ENCODE results near the gene DRD4. TPM values are rescaled to one million over a fixed set of nuclear protein-coding genes. Genes with fewer than 3 reads are reported as not detected.

DRD4 gene
- total and polyA plus RNA-seq, 2 of the 8 experiments (the other 6 are each of a cell fraction or from before 2014, with no cell fraction given): 3.4 to 4.9 TPM

DNA sequence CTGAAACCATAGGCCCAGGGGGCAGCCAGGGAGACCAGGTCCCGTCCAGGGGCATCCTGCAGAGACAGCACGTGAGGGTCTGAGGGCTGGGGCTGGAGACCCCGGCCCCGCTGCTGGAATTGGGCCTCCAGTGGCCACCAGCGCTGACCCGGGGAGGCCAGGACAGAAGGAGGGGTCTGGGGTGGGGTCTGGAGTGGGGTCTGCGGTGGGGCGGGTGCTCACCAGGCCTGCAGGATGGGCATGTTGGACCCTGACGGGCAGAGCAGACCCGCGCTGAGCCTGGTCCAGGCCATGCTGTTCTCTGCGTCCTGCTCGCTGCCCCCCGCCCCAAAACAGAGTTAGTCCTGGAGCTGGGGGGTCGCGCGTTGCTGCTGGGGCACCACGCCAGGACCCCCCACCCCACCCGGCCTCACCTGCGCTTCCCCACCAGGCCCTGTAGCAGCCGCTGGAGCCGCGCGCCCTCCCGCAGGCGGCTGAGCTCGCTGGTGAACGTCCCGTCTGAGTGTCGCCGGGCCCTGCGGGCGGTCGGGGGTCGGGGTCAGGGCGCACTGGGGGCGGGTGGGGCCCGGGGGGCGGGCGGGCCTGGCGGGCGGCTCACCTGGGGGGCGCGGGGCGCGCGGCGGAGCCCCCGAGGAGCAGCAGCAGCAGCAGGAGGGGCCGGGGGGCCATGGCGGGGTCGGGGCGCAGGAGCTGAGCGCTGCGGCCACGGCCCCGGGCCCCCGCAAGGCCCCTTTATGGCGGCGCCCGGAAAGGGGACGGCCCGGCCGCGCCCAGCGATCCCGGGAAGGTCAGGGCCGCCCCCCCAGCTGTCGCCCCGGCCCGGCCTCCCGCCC is 10.4 kb upstream of the DRD4 start, which contains the start of gene SCT (continued):
- TF ChIP-seq, protein P1, sequence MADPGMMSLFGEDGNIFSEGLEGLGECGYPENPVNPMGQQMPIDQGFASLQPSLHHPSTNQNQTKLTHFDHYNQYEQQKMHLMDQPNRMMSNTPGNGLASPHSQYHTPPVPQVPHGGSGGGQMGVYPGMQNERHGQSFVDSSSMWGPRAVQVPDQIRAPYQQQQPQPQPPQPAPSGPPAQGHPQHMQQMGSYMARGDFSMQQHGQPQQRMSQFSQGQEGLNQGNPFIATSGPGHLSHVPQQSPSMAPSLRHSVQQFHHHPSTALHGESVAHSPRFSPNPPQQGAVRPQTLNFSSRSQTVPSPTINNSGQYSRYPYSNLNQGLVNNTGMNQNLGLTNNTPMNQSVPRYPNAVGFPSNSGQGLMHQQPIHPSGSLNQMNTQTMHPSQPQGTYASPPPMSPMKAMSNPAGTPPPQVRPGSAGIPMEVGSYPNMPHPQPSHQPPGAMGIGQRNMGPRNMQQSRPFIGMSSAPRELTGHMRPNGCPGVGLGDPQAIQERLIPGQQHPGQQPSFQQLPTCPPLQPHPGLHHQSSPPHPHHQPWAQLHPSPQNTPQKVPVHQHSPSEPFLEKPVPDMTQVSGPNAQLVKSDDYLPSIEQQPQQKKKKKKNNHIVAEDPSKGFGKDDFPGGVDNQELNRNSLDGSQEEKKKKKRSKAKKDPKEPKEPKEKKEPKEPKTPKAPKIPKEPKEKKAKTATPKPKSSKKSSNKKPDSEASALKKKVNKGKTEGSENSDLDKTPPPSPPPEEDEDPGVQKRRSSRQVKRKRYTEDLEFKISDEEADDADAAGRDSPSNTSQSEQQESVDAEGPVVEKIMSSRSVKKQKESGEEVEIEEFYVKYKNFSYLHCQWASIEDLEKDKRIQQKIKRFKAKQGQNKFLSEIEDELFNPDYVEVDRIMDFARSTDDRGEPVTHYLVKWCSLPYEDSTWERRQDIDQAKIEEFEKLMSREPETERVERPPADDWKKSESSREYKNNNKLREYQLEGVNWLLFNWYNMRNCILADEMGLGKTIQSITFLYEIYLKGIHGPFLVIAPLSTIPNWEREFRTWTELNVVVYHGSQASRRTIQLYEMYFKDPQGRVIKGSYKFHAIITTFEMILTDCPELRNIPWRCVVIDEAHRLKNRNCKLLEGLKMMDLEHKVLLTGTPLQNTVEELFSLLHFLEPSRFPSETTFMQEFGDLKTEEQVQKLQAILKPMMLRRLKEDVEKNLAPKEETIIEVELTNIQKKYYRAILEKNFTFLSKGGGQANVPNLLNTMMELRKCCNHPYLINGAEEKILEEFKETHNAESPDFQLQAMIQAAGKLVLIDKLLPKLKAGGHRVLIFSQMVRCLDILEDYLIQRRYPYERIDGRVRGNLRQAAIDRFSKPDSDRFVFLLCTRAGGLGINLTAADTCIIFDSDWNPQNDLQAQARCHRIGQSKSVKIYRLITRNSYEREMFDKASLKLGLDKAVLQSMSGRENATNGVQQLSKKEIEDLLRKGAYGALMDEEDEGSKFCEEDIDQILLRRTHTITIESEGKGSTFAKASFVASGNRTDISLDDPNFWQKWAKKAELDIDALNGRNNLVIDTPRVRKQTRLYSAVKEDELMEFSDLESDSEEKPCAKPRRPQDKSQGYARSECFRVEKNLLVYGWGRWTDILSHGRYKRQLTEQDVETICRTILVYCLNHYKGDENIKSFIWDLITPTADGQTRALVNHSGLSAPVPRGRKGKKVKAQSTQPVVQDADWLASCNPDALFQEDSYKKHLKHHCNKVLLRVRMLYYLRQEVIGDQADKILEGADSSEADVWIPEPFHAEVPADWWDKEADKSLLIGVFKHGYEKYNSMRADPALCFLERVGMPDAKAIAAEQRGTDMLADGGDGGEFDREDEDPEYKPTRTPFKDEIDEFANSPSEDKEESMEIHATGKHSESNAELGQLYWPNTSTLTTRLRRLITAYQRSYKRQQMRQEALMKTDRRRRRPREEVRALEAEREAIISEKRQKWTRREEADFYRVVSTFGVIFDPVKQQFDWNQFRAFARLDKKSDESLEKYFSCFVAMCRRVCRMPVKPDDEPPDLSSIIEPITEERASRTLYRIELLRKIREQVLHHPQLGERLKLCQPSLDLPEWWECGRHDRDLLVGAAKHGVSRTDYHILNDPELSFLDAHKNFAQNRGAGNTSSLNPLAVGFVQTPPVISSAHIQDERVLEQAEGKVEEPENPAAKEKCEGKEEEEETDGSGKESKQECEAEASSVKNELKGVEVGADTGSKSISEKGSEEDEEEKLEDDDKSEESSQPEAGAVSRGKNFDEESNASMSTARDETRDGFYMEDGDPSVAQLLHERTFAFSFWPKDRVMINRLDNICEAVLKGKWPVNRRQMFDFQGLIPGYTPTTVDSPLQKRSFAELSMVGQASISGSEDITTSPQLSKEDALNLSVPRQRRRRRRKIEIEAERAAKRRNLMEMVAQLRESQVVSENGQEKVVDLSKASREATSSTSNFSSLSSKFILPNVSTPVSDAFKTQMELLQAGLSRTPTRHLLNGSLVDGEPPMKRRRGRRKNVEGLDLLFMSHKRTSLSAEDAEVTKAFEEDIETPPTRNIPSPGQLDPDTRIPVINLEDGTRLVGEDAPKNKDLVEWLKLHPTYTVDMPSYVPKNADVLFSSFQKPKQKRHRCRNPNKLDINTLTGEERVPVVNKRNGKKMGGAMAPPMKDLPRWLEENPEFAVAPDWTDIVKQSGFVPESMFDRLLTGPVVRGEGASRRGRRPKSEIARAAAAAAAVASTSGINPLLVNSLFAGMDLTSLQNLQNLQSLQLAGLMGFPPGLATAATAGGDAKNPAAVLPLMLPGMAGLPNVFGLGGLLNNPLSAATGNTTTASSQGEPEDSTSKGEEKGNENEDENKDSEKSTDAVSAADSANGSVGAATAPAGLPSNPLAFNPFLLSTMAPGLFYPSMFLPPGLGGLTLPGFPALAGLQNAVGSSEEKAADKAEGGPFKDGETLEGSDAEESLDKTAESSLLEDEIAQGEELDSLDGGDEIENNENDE (IDR thresholded peaks at IDR 0.05; ENCODE audit: insufficient replicate concordance, low read length): no peak
- TF ChIP-seq RFX5 (IDR thresholded peaks at IDR 0.05; ENCODE audit: borderline replicate concordance, low read depth, low read length) (no peak), MAFK (IDR thresholded peaks at IDR 0.05; ENCODE audit: low read depth, low read length) (no peak)
- TF ChIP-seq, protein P2, sequence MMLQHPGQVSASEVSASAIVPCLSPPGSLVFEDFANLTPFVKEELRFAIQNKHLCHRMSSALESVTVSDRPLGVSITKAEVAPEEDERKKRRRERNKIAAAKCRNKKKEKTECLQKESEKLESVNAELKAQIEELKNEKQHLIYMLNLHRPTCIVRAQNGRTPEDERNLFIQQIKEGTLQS (IDR thresholded peaks at IDR 0.05; ENCODE audit: insufficient read depth, low read depth, low read length): no peak

All from H1 (cell line).